Erythroblast (primary cell): ENCODE measurements around the gene INSC.

Experiments
- GATA1 ChIP-seq: IDR thresholded peaks from 2 replicates; pipeline ENCODE4 v1.6.1; 2011; ENCODE audit warnings: low read depth, mild to moderate bottlenecking, control low read depth, low read length, moderate library complexity
- POLR2A ChIP-seq: IDR thresholded peaks from 2 replicates; pipeline ENCODE4 v1.6.1; 2011; ENCODE audit warnings: mild to moderate bottlenecking, low read length

DNA sequence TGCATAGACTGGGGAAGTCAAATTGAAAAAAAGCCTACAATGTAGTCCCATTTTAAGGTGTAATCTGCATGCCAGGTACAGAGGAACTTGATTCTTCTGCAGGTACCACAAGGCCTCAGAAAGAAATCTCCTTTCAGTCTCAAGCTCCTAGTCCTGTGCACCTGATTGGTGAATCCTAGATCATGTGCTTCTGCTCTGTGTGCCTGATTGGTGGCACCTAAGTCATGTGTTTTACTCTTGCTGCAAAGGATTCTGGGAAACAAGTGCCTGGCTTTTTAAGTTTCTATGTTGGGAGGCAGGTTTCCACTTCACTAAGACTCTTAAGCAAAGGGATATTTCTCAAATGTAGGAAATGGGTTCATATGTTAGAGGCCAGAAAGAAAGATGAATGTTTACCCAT is 29.1 kb downstream of the INSC start:
- TF ChIP-seq POLR2A (no peak), GATA1 (no peak)
